DND-41 (cell line): Measurements from ENCODE around the gene HNRNPAB.
"Not testable (repeated sequence)": the region's sequence is repeated elsewhere in the genome, so short reads cannot be mapped to it uniquely, and the experiment has no call there.

Experiments
- ATAC-seq: fragments of 200-7000 bp; cut with Tn5 transposase; 3 replicates; pipeline ENCODE4 v1.9.1; 2021; ENCODE audit warnings: low read depth; ENCODE audit not compliant: insufficient read depth
- DNase-seq: peaks from one replicate; pipeline ENCODE4 v3.0.0-alpha.2; 2020
- H2AFZ ChIP-seq: 2 replicates; pipeline ENCODE4 v1.6.0; 2012; ENCODE audit warnings: low read depth, low read length
- H3K27ac ChIP-seq: 2 replicates; pipeline ENCODE4 v1.5.1; 2012; ENCODE audit warnings: low read length, inconsistent platforms
- H3K27me3 ChIP-seq: fragments of 200-600 bp; sonication (generic); 2 replicates; pipeline ENCODE4 v1.6.0; 2012; ENCODE audit warnings: low read length, mild to moderate bottlenecking, inconsistent platforms; ENCODE audit not compliant: insufficient read depth, poor library complexity
- H3K36me3 ChIP-seq: 2 replicates; pipeline ENCODE4 v1.5.1; 2012; ENCODE audit warnings: low read length, inconsistent platforms; ENCODE audit not compliant: insufficient read depth
- H3K4me1 ChIP-seq: 2 replicates; pipeline ENCODE4 v1.5.1; 2012; ENCODE audit warnings: mild to moderate bottlenecking, low read length; ENCODE audit not compliant: insufficient read depth
- H3K4me2 ChIP-seq: 2 replicates; pipeline ENCODE4 v1.6.0; 2012; ENCODE audit warnings: mild to moderate bottlenecking, moderate library complexity, low read length, inconsistent platforms; ENCODE audit not compliant: insufficient read depth
- H3K4me3 ChIP-seq, 2 experiments: fragments of 200-600 bp in 1 of 2; shearing (Covaris generic) in 1 of 2; 2 replicates each; pipeline ENCODE4 v1.5.1; 2012 to 2016; ENCODE audit warnings: inconsistent platforms in 2 of 2, low read length in 2 of 2, mild to moderate bottlenecking in 2 of 2, low read depth in 1 of 2, moderate library complexity in 1 of 2
- H3K79me2 ChIP-seq: 2 replicates; pipeline ENCODE4 v1.6.0; 2012; ENCODE audit warnings: low read length, inconsistent platforms; ENCODE audit not compliant: insufficient read depth
- H3K9ac ChIP-seq: 2 replicates; pipeline ENCODE4 v1.6.0; 2012; ENCODE audit warnings: low read depth, mild to moderate bottlenecking, inconsistent platforms, low read length, moderate library complexity
- H3K9me3 ChIP-seq: 2 replicates; pipeline ENCODE4 v1.5.1; 2012; ENCODE audit warnings: low read length, moderate library complexity, mild to moderate bottlenecking, inconsistent platforms; ENCODE audit not compliant: insufficient read depth, severe bottlenecking
- H4K20me1 ChIP-seq: 2 replicates; pipeline ENCODE4 v1.6.0; 2012; ENCODE audit warnings: low read length; ENCODE audit not compliant: insufficient read depth
- EZH2 ChIP-seq: IDR thresholded peaks from 3 replicates; pipeline ENCODE4 v1.6.1; 2012; ENCODE audit warnings: borderline replicate concordance, low read depth, mild to moderate bottlenecking, moderate library complexity, low read length, inconsistent platforms; ENCODE audit not compliant: severe bottlenecking
- TF ChIP-seq, protein P1 (sequence below): IDR thresholded peaks from 2 replicates; pipeline ENCODE4 v1.5.1; 2012; ENCODE audit warnings: borderline replicate concordance, low read length, moderate library complexity, mild to moderate bottlenecking; ENCODE audit not compliant: poor library complexity, severe bottlenecking; ENCODE audit errors: extremely low read depth

The HNRNPAB gene

DNA sequence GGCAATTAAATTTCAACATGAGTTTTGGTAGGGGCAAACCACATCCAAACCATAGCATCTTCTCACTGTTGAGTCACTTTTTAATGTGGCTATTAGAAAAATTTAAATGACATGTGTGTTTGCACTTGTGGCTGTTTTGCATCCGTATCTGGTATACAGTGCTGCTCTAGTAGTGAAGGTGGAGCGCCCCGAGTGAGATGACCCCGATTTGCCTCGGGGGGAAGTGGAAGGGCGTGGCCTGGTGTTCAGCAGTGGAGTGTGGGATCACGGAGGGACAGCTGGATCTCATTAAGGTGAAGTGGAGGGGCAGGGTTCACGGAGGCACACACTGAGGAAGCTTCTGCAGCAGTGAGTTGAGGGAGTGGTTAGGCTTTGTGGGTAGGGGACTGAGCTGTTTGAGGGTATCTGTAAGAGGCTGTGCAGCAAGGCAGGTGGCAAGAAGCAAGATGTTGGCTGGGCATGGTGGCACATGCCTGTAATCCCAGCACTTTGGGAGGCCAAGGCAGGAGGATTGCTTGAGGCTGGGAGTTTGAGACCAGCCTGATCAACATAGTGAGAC lies 11.0 kb upstream of the HNRNPAB start:
- Histone ChIP-seq H3K36me3 (no peaks in the 10 kb centered on the region), H3K4me1 (peaks cover 19% of the 10 kb centered on the region), H4K20me1 (no peaks in the 10 kb centered on the region; the same call in 1 of the 2 replicates), H3K9ac (no peak overlapping the region), H3K27ac (no peak overlapping the region), H3K4me3 (no peak overlapping the region), H3K27me3 (peaks cover 8% of the 10 kb centered on the region), H2AFZ (no peak overlapping the region), H3K4me2 (no peak overlapping the region), H3K9me3 (no peaks in the 10 kb centered on the region), H3K79me2 (no peaks in the 10 kb centered on the region)
- peak; percentile 28 for DNase-seq
- TF ChIP-seq, protein P1, sequence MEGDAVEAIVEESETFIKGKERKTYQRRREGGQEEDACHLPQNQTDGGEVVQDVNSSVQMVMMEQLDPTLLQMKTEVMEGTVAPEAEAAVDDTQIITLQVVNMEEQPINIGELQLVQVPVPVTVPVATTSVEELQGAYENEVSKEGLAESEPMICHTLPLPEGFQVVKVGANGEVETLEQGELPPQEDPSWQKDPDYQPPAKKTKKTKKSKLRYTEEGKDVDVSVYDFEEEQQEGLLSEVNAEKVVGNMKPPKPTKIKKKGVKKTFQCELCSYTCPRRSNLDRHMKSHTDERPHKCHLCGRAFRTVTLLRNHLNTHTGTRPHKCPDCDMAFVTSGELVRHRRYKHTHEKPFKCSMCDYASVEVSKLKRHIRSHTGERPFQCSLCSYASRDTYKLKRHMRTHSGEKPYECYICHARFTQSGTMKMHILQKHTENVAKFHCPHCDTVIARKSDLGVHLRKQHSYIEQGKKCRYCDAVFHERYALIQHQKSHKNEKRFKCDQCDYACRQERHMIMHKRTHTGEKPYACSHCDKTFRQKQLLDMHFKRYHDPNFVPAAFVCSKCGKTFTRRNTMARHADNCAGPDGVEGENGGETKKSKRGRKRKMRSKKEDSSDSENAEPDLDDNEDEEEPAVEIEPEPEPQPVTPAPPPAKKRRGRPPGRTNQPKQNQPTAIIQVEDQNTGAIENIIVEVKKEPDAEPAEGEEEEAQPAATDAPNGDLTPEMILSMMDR = no peak
- TF ChIP-seq EZH2 = no peak
- ATAC-seq = peak; percentile 66

DNA sequence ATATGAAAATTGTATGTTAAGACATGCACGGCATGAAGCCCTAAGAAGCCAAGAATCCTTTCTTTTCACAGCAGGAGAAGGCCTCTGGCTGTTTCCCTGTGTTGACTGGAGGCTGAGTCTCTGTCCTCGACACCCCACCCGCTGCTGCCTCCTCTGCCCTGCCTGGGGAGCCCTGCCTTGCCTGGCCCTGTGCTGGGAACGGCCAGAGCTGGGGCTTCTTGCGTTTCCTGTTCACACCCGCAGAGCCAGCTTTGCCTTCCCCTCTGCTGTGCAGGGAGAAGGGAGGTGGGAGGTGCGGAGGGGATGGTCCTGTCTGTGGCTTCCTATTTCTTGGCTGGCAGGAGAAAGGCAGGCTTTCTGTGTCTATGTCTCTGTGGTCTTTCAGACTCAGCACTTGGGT lies 10.3 kb upstream of the HNRNPAB start:
- peak; percentile 69 for DNase-seq
- no peak for TF ChIP-seq EZH2
- TF ChIP-seq, protein P1 = no peak
- no peak overlapping the region for H3K9ac ChIP-seq
- H3K9me3 ChIP-seq = no peaks in the 10 kb centered on the region
- H3K4me1 ChIP-seq = peaks cover 19% of the 10 kb centered on the region
- H3K4me2 ChIP-seq = peak overlapping the region; percentile 44
- no peaks in the 10 kb centered on the region; the same call in 1 of the 2 replicates for H4K20me1 ChIP-seq
- no peak overlapping the region for H3K4me3 ChIP-seq
- peak overlapping the region; percentile 49 for H2AFZ ChIP-seq
- no peaks in the 10 kb centered on the region for H3K36me3 ChIP-seq
- ATAC-seq = peak; percentile 93
- H3K27me3 ChIP-seq = peaks cover 8% of the 10 kb centered on the region
- no peaks in the 10 kb centered on the region for H3K79me2 ChIP-seq
- no peak overlapping the region; the same call in 1 of the 2 replicates for H3K27ac ChIP-seq

- TF ChIP-seq, protein P1 = no peak
- no peak overlapping the region for H3K4me2 ChIP-seq
- no peak for DNase-seq
Measured at GRCh38 chr5:178196281-178196812, 8.0 kb upstream of the HNRNPAB start.

DNA sequence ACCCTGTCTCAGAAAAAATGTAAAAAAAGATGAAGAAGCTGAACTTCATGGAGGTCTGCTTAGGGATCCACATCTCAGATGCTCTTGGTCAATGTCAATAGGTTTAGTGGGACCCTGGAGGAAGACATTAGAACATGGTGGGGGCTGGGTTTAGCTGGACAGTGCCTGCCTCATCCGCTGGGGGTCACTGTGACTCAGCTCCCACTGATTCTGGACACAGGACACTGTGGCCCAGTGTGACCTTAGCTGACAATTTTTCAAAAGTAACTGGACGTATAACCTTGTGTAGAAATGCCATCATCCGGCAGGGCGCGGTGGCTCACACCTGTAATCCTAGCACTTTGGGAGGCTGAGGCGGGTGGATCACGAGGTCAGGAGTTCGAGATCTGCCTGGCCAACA lies 7.3 kb upstream of the HNRNPAB start:
- Histone ChIP-seq H3K27me3 (peaks cover 8% of the 10 kb centered on the region), H3K4me3 (no peak overlapping the region), H3K27ac (no peak overlapping the region), H3K4me2 (no peak overlapping the region), H3K79me2 (no peaks in the 10 kb centered on the region), H2AFZ (no peak overlapping the region), H3K9me3 (no peaks in the 10 kb centered on the region), H3K4me1 (peaks cover 19% of the 10 kb centered on the region), H4K20me1 (no peaks in the 10 kb centered on the region; the same call in 1 of the 2 replicates), H3K9ac (no peak overlapping the region), H3K36me3 (no peaks in the 10 kb centered on the region)
- TF ChIP-seq, protein P1 = no peak
- no peak for TF ChIP-seq EZH2
- ATAC-seq = no peak
- no peak for DNase-seq

More at GRCh38 chr5:178196281-178196812, 8.0 kb upstream of the HNRNPAB start:
- Histone ChIP-seq H3K4me1 (peaks cover 19% of the 10 kb centered on the region), H2AFZ (no peak overlapping the region), H3K9me3 (no peaks in the 10 kb centered on the region), H4K20me1 (no peaks in the 10 kb centered on the region; the same call in 1 of the 2 replicates), H3K36me3 (no peaks in the 10 kb centered on the region), H3K4me3 (no peak overlapping the region), H3K27ac (no peak overlapping the region), H3K9ac (no peak overlapping the region), H3K27me3 (peaks cover 8% of the 10 kb centered on the region), H3K79me2 (no peaks in the 10 kb centered on the region)
- no peak for ATAC-seq

DNA sequence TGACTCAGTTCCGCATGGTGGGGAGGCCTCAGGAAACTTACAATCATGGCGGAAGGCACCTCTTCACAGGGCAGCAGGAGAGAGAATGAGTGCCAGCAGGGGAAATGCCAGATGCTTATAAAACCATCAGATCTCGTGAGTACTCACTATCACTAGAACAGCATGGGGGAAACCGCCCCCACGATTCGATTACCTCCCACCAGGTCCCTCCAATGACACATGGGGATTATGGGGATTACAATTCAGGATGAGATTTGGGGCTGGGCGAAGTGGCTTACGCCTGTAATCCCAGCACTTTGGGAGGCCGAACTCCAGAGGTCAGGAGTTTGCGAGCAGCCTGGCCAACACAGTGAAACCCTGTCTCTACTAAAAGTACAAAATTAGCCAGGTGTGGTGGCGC lies 6.2 kb upstream of the HNRNPAB start:
- H4K20me1 ChIP-seq, H3K9me3 ChIP-seq, H3K79me2 ChIP-seq, H3K9ac ChIP-seq, H2AFZ ChIP-seq, H3K27me3 ChIP-seq, H3K27ac ChIP-seq, ATAC-seq, H3K4me3 ChIP-seq, H3K4me2 ChIP-seq, DNase-seq, H3K36me3 ChIP-seq: not testable (repeated sequence)
- H3K4me1 ChIP-seq = peaks cover 24% of the 10 kb centered on the region
